GM23338 (cell line): ENCODE measurements around the gene FAM168B. TPM values are rescaled to one million over a fixed set of nuclear protein-coding genes. Genes with fewer than 3 reads are reported as not detected.

Experiments
- ATAC-seq: fragments of 200-7000 bp; cut with Tn5 transposase; 3 replicates; pipeline ENCODE4 v1.9.1; 2020
- DNase-seq: peaks from one replicate; pipeline ENCODE4 v3.0.0-alpha.2; 2015; ENCODE audit warnings: low spot score
- H2AFZ ChIP-seq: fragments of 200-600 bp; sonication (generic); 2 replicates; pipeline ENCODE4 v1.8.0; 2016; ENCODE audit warnings: antibody characterized with exemption, mild to moderate bottlenecking, moderate library complexity
- H3F3A ChIP-seq: fragments of 200-600 bp; sonication (generic); replicated peaks from 2 replicates; pipeline ENCODE4 v1.8.0; 2017; ENCODE audit warnings: antibody characterized with exemption, mixed run types, low read depth
- H3K27ac ChIP-seq: fragments of 200-600 bp; sonication (generic); 2 replicates; pipeline ENCODE4 v1.6.1; 2016; ENCODE audit warnings: low read depth
- H3K27me3 ChIP-seq: fragments of 200-600 bp; sonication (generic); 2 replicates; pipeline ENCODE4 v1.8.0; 2016; ENCODE audit warnings: mild to moderate bottlenecking, mixed run types, moderate library complexity; ENCODE audit not compliant: insufficient read depth
- H3K36me3 ChIP-seq: fragments of 200-600 bp; sonication (generic); 2 replicates; pipeline ENCODE4 v1.8.0; 2016; ENCODE audit warnings: mild to moderate bottlenecking; ENCODE audit not compliant: insufficient read depth
- H3K4me1 ChIP-seq: fragments of 200-600 bp; sonication (generic); 2 replicates; pipeline ENCODE4 v1.8.0; 2016; ENCODE audit warnings: mild to moderate bottlenecking, moderate library complexity; ENCODE audit not compliant: insufficient read depth
- H3K4me2 ChIP-seq: fragments of 200-600 bp; sonication (generic); 2 replicates; pipeline ENCODE4 v1.7.1; 2017; ENCODE audit warnings: mixed run types
- H3K4me3 ChIP-seq: fragments of 200-600 bp; sonication (generic); 2 replicates; pipeline ENCODE4 v1.6.1; 2016; ENCODE audit warnings: mixed run types
- H3K79me2 ChIP-seq: fragments of 200-600 bp; sonication (generic); replicated peaks from 2 replicates; pipeline ENCODE4 v1.8.0; 2017; ENCODE audit warnings: mild to moderate bottlenecking; ENCODE audit not compliant: insufficient read depth
- H3K9me2 ChIP-seq: fragments of 200-600 bp; sonication (generic); 2 replicates; pipeline ENCODE4 v1.8.0; 2017; ENCODE audit not compliant: insufficient read depth
- H4K20me1 ChIP-seq: fragments of 200-600 bp; sonication (generic); replicated peaks from 2 replicates; pipeline ENCODE4 v1.8.0; 2017; ENCODE audit warnings: mild to moderate bottlenecking; ENCODE audit not compliant: insufficient read depth
- H3K27ac Mint-ChIP-seq: 2 replicates; pipeline ENCODE4 v1.8.0; 2020; ENCODE audit warnings: inconsistent platforms, mild to moderate bottlenecking, moderate library complexity, mixed read lengths
- H3K27me3 Mint-ChIP-seq: 3 replicates; pipeline ENCODE4 v1.8.0; 2022; ENCODE audit warnings: low read depth, mild to moderate bottlenecking, moderate library complexity, mixed read lengths, inconsistent platforms; ENCODE audit not compliant: insufficient read depth, poor library complexity
- H3K36me3 Mint-ChIP-seq: 3 replicates; pipeline ENCODE4 v1.8.0; 2021; ENCODE audit warnings: low read depth, mild to moderate bottlenecking, inconsistent platforms, moderate library complexity, mixed read lengths
- H3K4me1 Mint-ChIP-seq: 3 replicates; pipeline ENCODE4 v1.8.0; 2020; ENCODE audit warnings: mild to moderate bottlenecking, inconsistent platforms, mixed read lengths
- H3K4me3 Mint-ChIP-seq: 3 replicates; pipeline ENCODE4 v1.8.0; 2021; ENCODE audit warnings: moderate library complexity, mild to moderate bottlenecking, inconsistent platforms, mixed read lengths
- H3K9me3 Mint-ChIP-seq: 3 replicates; pipeline ENCODE4 v1.8.0; 2020; ENCODE audit warnings: moderate library complexity, mild to moderate bottlenecking, inconsistent platforms, mixed read lengths
- CREB1 ChIP-seq: fragments of 250-450 bp; sonication (Bioruptor Pico); IDR thresholded peaks from 2 replicates; pipeline ENCODE4 v1.5.0; 2020; ENCODE audit warnings: low read depth, mild to moderate bottlenecking, moderate library complexity
- EZH2 ChIP-seq: fragments of 200-600 bp; sonication (generic); IDR thresholded peaks from one replicate; pipeline ENCODE4 v1.8.0; 2017; ENCODE audit warnings: antibody characterized with exemption, mild to moderate bottlenecking, low read depth; ENCODE audit not compliant: unreplicated experiment
- EZH2phosphoT487 ChIP-seq: fragments of 200-600 bp; sonication (generic); IDR thresholded peaks from one replicate; pipeline ENCODE4 v1.8.1; 2018; ENCODE audit warnings: antibody characterized with exemption; ENCODE audit not compliant: unreplicated experiment
- JUNB ChIP-seq: IDR thresholded peaks from one replicate; pipeline ENCODE4 v1.6.1; 2016; ENCODE audit warnings: antibody characterized with exemption; ENCODE audit not compliant: unreplicated experiment
- NANOG ChIP-seq: IDR thresholded peaks from 2 replicates; pipeline ENCODE4 v1.6.1; 2016; ENCODE audit warnings: antibody characterized with exemption, borderline replicate concordance
- POLR2AphosphoS5 ChIP-seq: IDR thresholded peaks from 2 replicates; pipeline ENCODE4 v1.6.1; 2016; ENCODE audit warnings: antibody characterized with exemption, low read depth
- STAT1 ChIP-seq: IDR thresholded peaks from one replicate; pipeline ENCODE4 v1.6.1; 2016; ENCODE audit warnings: antibody characterized with exemption; ENCODE audit not compliant: unreplicated experiment
- ZNF114 ChIP-seq: fragments of 250-450 bp; sonication (Bioruptor Pico); IDR thresholded peaks from 2 replicates; pipeline ENCODE4 v1.5.0; 2020; ENCODE audit warnings: mild to moderate bottlenecking, moderate library complexity
- ZNF331 ChIP-seq: fragments of 250-450 bp; sonication (Bioruptor Pico); IDR thresholded peaks from 2 replicates; pipeline ENCODE4 v1.5.0; 2020; ENCODE audit warnings: low read depth, mild to moderate bottlenecking, moderate library complexity
- polyA plus RNA-seq: library from polyadenylated mRNA; unstranded; fragments of >200 nt; fragmentation: Nextera tagmentation; extraction: Ambion mirVana; gene quantifications from 2 replicates; pipeline ENCODE4 v1.2.1, GENCODE V29; 2016
- total RNA-seq: library from RNA; depleted of rRNA; stranded (reverse); fragments of >200 nt; shearing (Covaris generic); gene quantifications from 2 replicates; pipeline ENCODE4 v1.2.3, GENCODE V29; 2014
- TF ChIP-seq, protein P1 (sequence below): fragments of 250-450 bp; sonication (Bioruptor Pico); IDR thresholded peaks from 2 replicates; pipeline ENCODE4 v1.5.0; 2020; ENCODE audit warnings: mild to moderate bottlenecking, moderate library complexity
- TF ChIP-seq, protein P2 (sequence below): IDR thresholded peaks from 2 replicates; pipeline ENCODE4 v1.6.1; 2016; ENCODE audit warnings: antibody characterized with exemption
- TF ChIP-seq, protein P3 (sequence below): IDR thresholded peaks from one replicate; pipeline ENCODE4 v1.6.1; 2018; ENCODE audit warnings: antibody characterized with exemption; ENCODE audit not compliant: unreplicated experiment
- TF ChIP-seq, protein P4 (sequence below), 2 experiments: fragments of 200-600 bp in 1 of 2; sonication (generic) in 1 of 2; conservative IDR thresholded peaks; 2 replicates each; pipeline versions ENCODE4 v1.5.1 to v1.6.1; 2016 to 2017; ENCODE audit warnings: antibody characterized with exemption in 2 of 2, low read depth in 2 of 2, mild to moderate bottlenecking in 2 of 2, moderate library complexity in 1 of 2

The FAM168B gene
- total and polyA plus RNA-seq, 2 experiments from 2014 or later = 18.8 to 76.8 TPM

DNA sequence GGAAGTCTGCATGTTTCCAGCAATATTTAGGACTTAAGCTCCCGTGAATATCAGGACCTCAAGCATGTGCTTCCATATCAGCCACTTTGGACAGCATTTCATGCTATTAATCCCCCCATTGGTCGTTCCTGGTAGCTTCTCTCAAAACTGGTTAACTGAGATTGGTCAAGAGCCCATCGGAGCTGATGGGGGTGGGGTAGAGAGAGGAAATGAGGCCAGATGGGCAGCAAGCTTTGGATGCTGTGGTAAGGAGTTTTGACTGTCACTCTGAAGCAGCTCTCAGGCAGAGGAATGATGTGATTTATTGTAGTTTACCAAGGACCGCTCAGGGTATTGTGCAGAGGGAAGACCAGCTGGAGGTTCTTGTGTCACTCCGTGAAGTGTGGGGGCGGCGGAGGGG is 81.8 kb downstream of the FAM168B start:
- TF ChIP-seq JUNB = no peak
- TF ChIP-seq EZH2phosphoT487 = no peak
- no peak for TF ChIP-seq EZH2
- TF ChIP-seq, protein P1, sequence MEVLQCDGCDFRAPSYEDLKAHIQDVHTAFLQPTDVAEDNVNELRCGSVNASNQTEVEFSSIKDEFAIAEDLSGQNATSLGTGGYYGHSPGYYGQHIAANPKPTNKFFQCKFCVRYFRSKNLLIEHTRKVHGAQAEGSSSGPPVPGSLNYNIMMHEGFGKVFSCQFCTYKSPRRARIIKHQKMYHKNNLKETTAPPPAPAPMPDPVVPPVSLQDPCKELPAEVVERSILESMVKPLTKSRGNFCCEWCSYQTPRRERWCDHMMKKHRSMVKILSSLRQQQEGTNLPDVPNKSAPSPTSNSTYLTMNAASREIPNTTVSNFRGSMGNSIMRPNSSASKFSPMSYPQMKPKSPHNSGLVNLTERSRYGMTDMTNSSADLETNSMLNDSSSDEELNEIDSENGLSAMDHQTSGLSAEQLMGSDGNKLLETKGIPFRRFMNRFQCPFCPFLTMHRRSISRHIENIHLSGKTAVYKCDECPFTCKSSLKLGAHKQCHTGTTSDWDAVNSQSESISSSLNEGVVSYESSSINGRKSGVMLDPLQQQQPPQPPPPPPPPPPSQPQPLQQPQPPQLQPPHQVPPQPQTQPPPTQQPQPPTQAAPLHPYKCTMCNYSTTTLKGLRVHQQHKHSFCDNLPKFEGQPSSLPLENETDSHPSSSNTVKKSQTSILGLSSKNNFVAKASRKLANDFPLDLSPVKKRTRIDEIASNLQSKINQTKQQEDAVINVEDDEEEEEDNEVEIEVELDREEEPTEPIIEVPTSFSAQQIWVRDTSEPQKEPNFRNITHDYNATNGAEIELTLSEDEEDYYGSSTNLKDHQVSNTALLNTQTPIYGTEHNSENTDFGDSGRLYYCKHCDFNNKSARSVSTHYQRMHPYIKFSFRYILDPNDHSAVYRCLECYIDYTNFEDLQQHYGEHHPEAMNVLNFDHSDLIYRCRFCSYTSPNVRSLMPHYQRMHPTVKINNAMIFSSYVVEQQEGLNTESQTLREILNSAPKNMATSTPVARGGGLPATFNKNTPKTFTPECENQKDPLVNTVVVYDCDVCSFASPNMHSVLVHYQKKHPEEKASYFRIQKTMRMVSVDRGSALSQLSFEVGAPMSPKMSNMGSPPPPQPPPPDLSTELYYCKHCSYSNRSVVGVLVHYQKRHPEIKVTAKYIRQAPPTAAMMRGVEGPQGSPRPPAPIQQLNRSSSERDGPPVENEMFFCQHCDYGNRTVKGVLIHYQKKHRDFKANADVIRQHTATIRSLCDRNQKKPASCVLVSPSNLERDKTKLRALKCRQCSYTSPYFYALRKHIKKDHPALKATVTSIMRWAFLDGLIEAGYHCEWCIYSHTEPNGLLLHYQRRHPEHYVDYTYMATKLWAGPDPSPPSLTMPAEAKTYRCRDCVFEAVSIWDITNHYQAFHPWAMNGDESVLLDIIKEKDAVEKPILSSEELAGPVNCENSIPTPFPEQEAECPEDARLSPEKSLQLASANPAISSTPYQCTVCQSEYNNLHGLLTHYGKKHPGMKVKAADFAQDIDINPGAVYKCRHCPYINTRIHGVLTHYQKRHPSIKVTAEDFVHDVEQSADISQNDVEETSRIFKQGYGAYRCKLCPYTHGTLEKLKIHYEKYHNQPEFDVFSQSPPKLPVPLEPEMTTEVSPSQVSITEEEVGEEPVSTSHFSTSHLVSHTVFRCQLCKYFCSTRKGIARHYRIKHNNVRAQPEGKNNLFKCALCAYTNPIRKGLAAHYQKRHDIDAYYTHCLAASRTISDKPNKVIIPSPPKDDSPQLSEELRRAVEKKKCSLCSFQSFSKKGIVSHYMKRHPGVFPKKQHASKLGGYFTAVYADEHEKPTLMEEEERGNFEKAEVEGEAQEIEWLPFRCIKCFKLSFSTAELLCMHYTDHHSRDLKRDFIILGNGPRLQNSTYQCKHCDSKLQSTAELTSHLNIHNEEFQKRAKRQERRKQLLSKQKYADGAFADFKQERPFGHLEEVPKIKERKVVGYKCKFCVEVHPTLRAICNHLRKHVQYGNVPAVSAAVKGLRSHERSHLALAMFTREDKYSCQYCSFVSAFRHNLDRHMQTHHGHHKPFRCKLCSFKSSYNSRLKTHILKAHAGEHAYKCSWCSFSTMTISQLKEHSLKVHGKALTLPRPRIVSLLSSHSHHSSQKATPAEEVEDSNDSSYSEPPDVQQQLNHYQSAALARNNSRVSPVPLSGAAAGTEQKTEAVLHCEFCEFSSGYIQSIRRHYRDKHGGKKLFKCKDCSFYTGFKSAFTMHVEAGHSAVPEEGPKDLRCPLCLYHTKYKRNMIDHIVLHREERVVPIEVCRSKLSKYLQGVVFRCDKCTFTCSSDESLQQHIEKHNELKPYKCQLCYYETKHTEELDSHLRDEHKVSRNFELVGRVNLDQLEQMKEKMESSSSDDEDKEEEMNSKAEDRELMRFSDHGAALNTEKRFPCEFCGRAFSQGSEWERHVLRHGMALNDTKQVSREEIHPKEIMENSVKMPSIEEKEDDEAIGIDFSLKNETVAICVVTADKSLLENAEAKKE (CRISPR knock-in tag) = no peak
- no peak for TF ChIP-seq NANOG
- no peak for TF ChIP-seq CREB1 (CRISPR knock-in tag)
- TF ChIP-seq POLR2AphosphoS5 = no peak
- no peak for TF ChIP-seq STAT1
- TF ChIP-seq ZNF114 = no peak
- TF ChIP-seq, protein P2, sequence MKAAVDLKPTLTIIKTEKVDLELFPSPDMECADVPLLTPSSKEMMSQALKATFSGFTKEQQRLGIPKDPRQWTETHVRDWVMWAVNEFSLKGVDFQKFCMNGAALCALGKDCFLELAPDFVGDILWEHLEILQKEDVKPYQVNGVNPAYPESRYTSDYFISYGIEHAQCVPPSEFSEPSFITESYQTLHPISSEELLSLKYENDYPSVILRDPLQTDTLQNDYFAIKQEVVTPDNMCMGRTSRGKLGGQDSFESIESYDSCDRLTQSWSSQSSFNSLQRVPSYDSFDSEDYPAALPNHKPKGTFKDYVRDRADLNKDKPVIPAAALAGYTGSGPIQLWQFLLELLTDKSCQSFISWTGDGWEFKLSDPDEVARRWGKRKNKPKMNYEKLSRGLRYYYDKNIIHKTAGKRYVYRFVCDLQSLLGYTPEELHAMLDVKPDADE = no peak
- TF ChIP-seq, protein P3, sequence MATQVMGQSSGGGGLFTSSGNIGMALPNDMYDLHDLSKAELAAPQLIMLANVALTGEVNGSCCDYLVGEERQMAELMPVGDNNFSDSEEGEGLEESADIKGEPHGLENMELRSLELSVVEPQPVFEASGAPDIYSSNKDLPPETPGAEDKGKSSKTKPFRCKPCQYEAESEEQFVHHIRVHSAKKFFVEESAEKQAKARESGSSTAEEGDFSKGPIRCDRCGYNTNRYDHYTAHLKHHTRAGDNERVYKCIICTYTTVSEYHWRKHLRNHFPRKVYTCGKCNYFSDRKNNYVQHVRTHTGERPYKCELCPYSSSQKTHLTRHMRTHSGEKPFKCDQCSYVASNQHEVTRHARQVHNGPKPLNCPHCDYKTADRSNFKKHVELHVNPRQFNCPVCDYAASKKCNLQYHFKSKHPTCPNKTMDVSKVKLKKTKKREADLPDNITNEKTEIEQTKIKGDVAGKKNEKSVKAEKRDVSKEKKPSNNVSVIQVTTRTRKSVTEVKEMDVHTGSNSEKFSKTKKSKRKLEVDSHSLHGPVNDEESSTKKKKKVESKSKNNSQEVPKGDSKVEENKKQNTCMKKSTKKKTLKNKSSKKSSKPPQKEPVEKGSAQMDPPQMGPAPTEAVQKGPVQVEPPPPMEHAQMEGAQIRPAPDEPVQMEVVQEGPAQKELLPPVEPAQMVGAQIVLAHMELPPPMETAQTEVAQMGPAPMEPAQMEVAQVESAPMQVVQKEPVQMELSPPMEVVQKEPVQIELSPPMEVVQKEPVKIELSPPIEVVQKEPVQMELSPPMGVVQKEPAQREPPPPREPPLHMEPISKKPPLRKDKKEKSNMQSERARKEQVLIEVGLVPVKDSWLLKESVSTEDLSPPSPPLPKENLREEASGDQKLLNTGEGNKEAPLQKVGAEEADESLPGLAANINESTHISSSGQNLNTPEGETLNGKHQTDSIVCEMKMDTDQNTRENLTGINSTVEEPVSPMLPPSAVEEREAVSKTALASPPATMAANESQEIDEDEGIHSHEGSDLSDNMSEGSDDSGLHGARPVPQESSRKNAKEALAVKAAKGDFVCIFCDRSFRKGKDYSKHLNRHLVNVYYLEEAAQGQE = no peak
- TF ChIP-seq ZNF331 = no peak
- TF ChIP-seq, protein P4, sequence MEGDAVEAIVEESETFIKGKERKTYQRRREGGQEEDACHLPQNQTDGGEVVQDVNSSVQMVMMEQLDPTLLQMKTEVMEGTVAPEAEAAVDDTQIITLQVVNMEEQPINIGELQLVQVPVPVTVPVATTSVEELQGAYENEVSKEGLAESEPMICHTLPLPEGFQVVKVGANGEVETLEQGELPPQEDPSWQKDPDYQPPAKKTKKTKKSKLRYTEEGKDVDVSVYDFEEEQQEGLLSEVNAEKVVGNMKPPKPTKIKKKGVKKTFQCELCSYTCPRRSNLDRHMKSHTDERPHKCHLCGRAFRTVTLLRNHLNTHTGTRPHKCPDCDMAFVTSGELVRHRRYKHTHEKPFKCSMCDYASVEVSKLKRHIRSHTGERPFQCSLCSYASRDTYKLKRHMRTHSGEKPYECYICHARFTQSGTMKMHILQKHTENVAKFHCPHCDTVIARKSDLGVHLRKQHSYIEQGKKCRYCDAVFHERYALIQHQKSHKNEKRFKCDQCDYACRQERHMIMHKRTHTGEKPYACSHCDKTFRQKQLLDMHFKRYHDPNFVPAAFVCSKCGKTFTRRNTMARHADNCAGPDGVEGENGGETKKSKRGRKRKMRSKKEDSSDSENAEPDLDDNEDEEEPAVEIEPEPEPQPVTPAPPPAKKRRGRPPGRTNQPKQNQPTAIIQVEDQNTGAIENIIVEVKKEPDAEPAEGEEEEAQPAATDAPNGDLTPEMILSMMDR (conservative IDR thresholded peaks at IDR 0.05; ENCODE audit: low read depth in 2 of 2) = no peak
- H3F3A ChIP-seq = no peaks in the 10 kb centered on the region
- no peak overlapping the region for H3K27ac ChIP-seq
- no peaks in the 10 kb centered on the region for H3K36me3 Mint-ChIP-seq
- H3K4me3 ChIP-seq = no peak overlapping the region
- H3K79me2 ChIP-seq = no peaks in the 10 kb centered on the region
- H3K4me2 ChIP-seq = no peak overlapping the region
- peaks cover 10% of the 10 kb centered on the region; the same call in 2 of the 3 replicates for H3K4me1 Mint-ChIP-seq
- H4K20me1 ChIP-seq = no peaks in the 10 kb centered on the region
- H3K9me3 Mint-ChIP-seq = no peaks in the 10 kb centered on the region
- H3K4me3 Mint-ChIP-seq = no peak overlapping the region
- ATAC-seq (no peak), DNase-seq (no peak)
- H3K9me2 ChIP-seq = no peaks in the 10 kb centered on the region
- H3K36me3 ChIP-seq = no peaks in the 10 kb centered on the region
- no peak overlapping the region for H3K27ac Mint-ChIP-seq
- H2AFZ ChIP-seq = no peak overlapping the region
- no peaks in the 10 kb centered on the region for H3K27me3 ChIP-seq
- no peaks in the 10 kb centered on the region; the same call in 1 of the 2 replicates for H3K4me1 ChIP-seq
- H3K27me3 Mint-ChIP-seq = peaks cover 2% of the 10 kb centered on the region
